GM18951 (cell line): ENCODE data around the gene AK1.
"Not testable (repeated sequence)": the region's sequence is repeated elsewhere in the genome, so short reads cannot be mapped to it uniquely, and the experiment has no call there.

ENCODE experiments used
- POLR2A ChIP-seq: IDR thresholded peaks from 4 replicates; pipeline ENCODE4 v1.6.1; 2011; ENCODE audit warnings: mild to moderate bottlenecking; ENCODE audit not compliant: insufficient read length, insufficient read depth; ENCODE audit errors: extremely low read depth
- in situ Hi-C: fragments of 300-500 bp; cut with MboI; formaldehyde crosslinking; loops from one replicate; pipeline ENCODE4 v1.12.0; 2022; ENCODE audit warnings: low sequenced_read_pairs, mixed read lengths, inconsistent platforms; ENCODE audit not compliant: unreplicated experiment

Gene AK1

GRCh38 chr9:127852829-127853228, 24.6 kb downstream of the AK1 start:
- TF ChIP-seq POLR2A = no peak
- in situ Hi-C loops = no loop called here

- in situ Hi-C loops = no loop called here
- no peak for TF ChIP-seq POLR2A
Observed at GRCh38 chr9:127850286-127850830, 27.1 kb downstream of the AK1 start.

- TF ChIP-seq POLR2A = no peak
- in situ Hi-C loops = no loop called here
Observed at GRCh38 chr9:127848756-127849504, 28.5 kb downstream of the AK1 start.

GRCh38 chr9:127847833-127848755, 29.4 kb downstream of the AK1 start:
- TF ChIP-seq POLR2A = no peak

GRCh38 chr9:127847178-127847510, 30.3 kb downstream of the AK1 start:
- TF ChIP-seq POLR2A = no peak
- in situ Hi-C loops = no loop called here

More at GRCh38 chr9:127847833-127848755, 29.4 kb downstream of the AK1 start:
- in situ Hi-C loops = no loop called here

GRCh38 chr9:127846443-127847177, 30.9 kb downstream of the AK1 start:
- in situ Hi-C loops = no loop called here
- TF ChIP-seq POLR2A = no peak

GRCh38 chr9:127845619-127846018, 31.9 kb downstream of the AK1 start:
- in situ Hi-C loops = not testable (repeated sequence)

GRCh38 chr9:127844821-127845359, 32.6 kb downstream of the AK1 start:
- in situ Hi-C loops = no loop called here
- no peak for TF ChIP-seq POLR2A

GRCh38 chr9:127841087-127841835, 36.2 kb downstream of the AK1 start:
- no peak for TF ChIP-seq POLR2A
- in situ Hi-C loops = no loop called here

- in situ Hi-C loops = no loop called here
- no peak for TF ChIP-seq POLR2A
Observed at GRCh38 chr9:127838375-127839078, 38.9 kb downstream of the AK1 start.

- in situ Hi-C loops = no loop called here
Observed at GRCh38 chr9:127837346-127837745, 40.1 kb downstream of the AK1 start.

GRCh38 chr9:127836561-127836960, 40.9 kb downstream of the AK1 start:
- in situ Hi-C loops = not testable (repeated sequence)

More at GRCh38 chr9:127837346-127837745, 40.1 kb downstream of the AK1 start:
- no peak for TF ChIP-seq POLR2A
